Caki2 (cell line): Measurements from ENCODE around the gene GNPDA2. TPM values are rescaled to one million over a fixed set of nuclear protein-coding genes. Genes with fewer than 3 reads are reported as not detected.

Experiments
- total RNA-seq: library from RNA; depleted of rRNA; stranded (reverse); fragments of >200 nt; shearing (Covaris generic); gene quantifications from 2 replicates; pipeline ENCODE4 v1.2.3, GENCODE V29; 2014; ENCODE audit warnings: low replicate concordance; rRNA removed

GNPDA2 gene
- total RNA-seq, 1 experiment from 2014 or later: 9.1 TPM

Other genes with a start within 250 kb of the GNPDA2 start
- not detected in 2 replicates for gene YIPF7, start 74.9 kb downstream of the GNPDA2 start, total RNA-seq
- 1.9 and 8.4 TPM in 2 replicates for gene GUF1, start 48.1 kb downstream of the GNPDA2 start, total RNA-seq